OCI-LY3 (cell line): ENCODE results near the gene GAS2.

ENCODE experiments used
- H2AFZ ChIP-seq: fragments of 200-600, 300-600 bp; shearing (Covaris generic); 2 replicates; pipeline ENCODE4 v1.6.0; 2014; ENCODE audit warnings: antibody characterized with exemption, low read depth, low read length
- H3K27ac ChIP-seq: fragments of 200-600, 300-600 bp; sonication (generic); 2 replicates; pipeline ENCODE4 v1.5.1; 2014; ENCODE audit warnings: mild to moderate bottlenecking, low read length, moderate library complexity, mixed read lengths
- H3K27me3 ChIP-seq: fragments of 200-600, 300-600 bp; sonication (generic); 2 replicates; pipeline ENCODE4 v1.6.1; 2014; ENCODE audit warnings: low read depth, low read length, mixed read lengths
- H3K36me3 ChIP-seq: fragments of 200-600, 300-600 bp; sonication (generic); replicated peaks from 2 replicates; pipeline ENCODE3; 2014; ENCODE audit warnings: low read depth, low read length, mixed read lengths
- H3K4me1 ChIP-seq: fragments of 300-600, 200-600 bp; sonication (generic); 2 replicates; pipeline ENCODE4 v1.6.1; 2014; ENCODE audit warnings: low read length, mixed read lengths
- H3K4me2 ChIP-seq: fragments of 200-600, 300-600 bp; sonication (generic); 2 replicates; pipeline ENCODE4 v1.6.1; 2014; ENCODE audit warnings: low read length, mixed read lengths
- H3K4me3 ChIP-seq: fragments of 300-600, 200-600 bp; sonication (generic); 2 replicates; pipeline ENCODE4 v1.5.1; 2014; ENCODE audit warnings: antibody characterized with exemption, mild to moderate bottlenecking, low read length, moderate library complexity
- H3K79me2 ChIP-seq: fragments of 300-600, 200-600 bp; shearing (Covaris generic); 2 replicates; pipeline ENCODE4 v1.6.1; 2014; ENCODE audit warnings: mild to moderate bottlenecking, low read length, mixed read lengths
- H3K9ac ChIP-seq: fragments of 300-600, 200-600 bp; shearing (Covaris generic); 2 replicates; pipeline ENCODE4 v1.6.0; 2014; ENCODE audit warnings: mild to moderate bottlenecking, low read length, moderate library complexity
- H3K9me3 ChIP-seq: fragments of 200-600, 300-600 bp; shearing (Covaris generic); 2 replicates; pipeline ENCODE4 v1.6.1; 2014; ENCODE audit warnings: low read length, mixed read lengths; ENCODE audit not compliant: insufficient read depth
- H4K20me1 ChIP-seq: fragments of 200-600, 300-600 bp; sonication (generic); 2 replicates; pipeline ENCODE4 v1.6.1; 2016; ENCODE audit warnings: low read length, mixed read lengths; ENCODE audit not compliant: insufficient read depth
- CTCF ChIP-seq: fragments of 200-600, 300-600 bp; sonication (generic); IDR thresholded peaks from 2 replicates; pipeline ENCODE4 v1.5.1; 2014; ENCODE audit warnings: antibody characterized with exemption, low read length, low read depth
- EZH2phosphoT487 ChIP-seq: fragments of 200-600 bp; shearing (Covaris generic); IDR thresholded peaks from 2 replicates; pipeline ENCODE4 v1.6.1; 2018; ENCODE audit warnings: antibody characterized with exemption, mixed run types, low read depth

Gene GAS2

GRCh38 chr11:22832315-22833015 is 166.1 kb downstream of the GAS2 start:
- Histone ChIP-seq H3K36me3 (no peaks in the 10 kb centered on the region), H4K20me1 (no peaks in the 10 kb centered on the region), H3K27me3 (no peaks in the 10 kb centered on the region), H2AFZ (no peak overlapping the region), H3K4me1 (peaks cover 11% of the 10 kb centered on the region), H3K79me2 (peaks cover 6% of the 10 kb centered on the region), H3K4me2 (no peak overlapping the region), H3K4me3 (no peak overlapping the region), H3K27ac (no peak overlapping the region), H3K9ac (no peak overlapping the region), H3K9me3 (no peaks in the 10 kb centered on the region)
- TF ChIP-seq EZH2phosphoT487 (no peak), CTCF (no peak)

GRCh38 chr11:22846726-22847125 is 180.3 kb downstream of the GAS2 start:
- no peak for TF ChIP-seq CTCF
- TF ChIP-seq EZH2phosphoT487, result no peak
- Histone ChIP-seq H3K9ac (no peak overlapping the region), H2AFZ (no peak overlapping the region), H4K20me1 (no peaks in the 10 kb centered on the region), H3K79me2 (no peaks in the 10 kb centered on the region), H3K27ac (no peak overlapping the region), H3K4me3 (no peak overlapping the region), H3K36me3 (no peaks in the 10 kb centered on the region), H3K9me3 (no peaks in the 10 kb centered on the region), H3K4me1 (no peaks in the 10 kb centered on the region), H3K4me2 (no peak overlapping the region), H3K27me3 (no peaks in the 10 kb centered on the region)

- H3K9ac ChIP-seq, result no peak overlapping the region
- H3K79me2 ChIP-seq, result no peaks in the 10 kb centered on the region
- peaks cover 6% of the 10 kb centered on the region; the same call in 1 of the 2 replicates for H3K9me3 ChIP-seq
- H4K20me1 ChIP-seq, result no peaks in the 10 kb centered on the region
- no peak overlapping the region for H2AFZ ChIP-seq
- no peaks in the 10 kb centered on the region for H3K36me3 ChIP-seq
- TF ChIP-seq EZH2phosphoT487 (no peak), CTCF (no peak)
- no peak overlapping the region for H3K4me2 ChIP-seq
- H3K4me3 ChIP-seq, result no peak overlapping the region
- H3K27me3 ChIP-seq, result no peaks in the 10 kb centered on the region
- no peak overlapping the region for H3K27ac ChIP-seq
- no peaks in the 10 kb centered on the region for H3K4me1 ChIP-seq
Measured at GRCh38 chr11:22851477-22851876, 185.1 kb downstream of the GAS2 start.

GRCh38 chr11:22859756-22860155 is 193.3 kb downstream of the GAS2 start:
- TF ChIP-seq EZH2phosphoT487, result no peak
- TF ChIP-seq CTCF, result no peak
- no peaks in the 10 kb centered on the region for H3K4me1 ChIP-seq

More at GRCh38 chr11:22859756-22860155, 193.3 kb downstream of the GAS2 start:
- no peak overlapping the region for H3K4me3 ChIP-seq
- H3K9ac ChIP-seq, result no peak overlapping the region
- H2AFZ ChIP-seq, result no peak overlapping the region
- H3K27ac ChIP-seq, result no peak overlapping the region
- H4K20me1 ChIP-seq, result no peaks in the 10 kb centered on the region
- no peaks in the 10 kb centered on the region for H3K27me3 ChIP-seq
- H3K36me3 ChIP-seq, result no peaks in the 10 kb centered on the region
- no peak overlapping the region for H3K4me2 ChIP-seq
- H3K9me3 ChIP-seq, result no peaks in the 10 kb centered on the region
- no peaks in the 10 kb centered on the region for H3K79me2 ChIP-seq
